Ramos (cell line): Measurements from ENCODE around the gene SLC29A4.
"Not testable (repeated sequence)": the region's sequence is repeated elsewhere in the genome, so short reads cannot be mapped to it uniquely, and the experiment has no call there.

ENCODE experiments used
- in situ Hi-C: fragments of 300-500 bp; cut with MboI; formaldehyde crosslinking; loops from one replicate; pipeline ENCODE4 v1.14.3; 2022; ENCODE audit warnings: low sequenced_read_pairs; ENCODE audit not compliant: unreplicated experiment

Gene SLC29A4, protein sequence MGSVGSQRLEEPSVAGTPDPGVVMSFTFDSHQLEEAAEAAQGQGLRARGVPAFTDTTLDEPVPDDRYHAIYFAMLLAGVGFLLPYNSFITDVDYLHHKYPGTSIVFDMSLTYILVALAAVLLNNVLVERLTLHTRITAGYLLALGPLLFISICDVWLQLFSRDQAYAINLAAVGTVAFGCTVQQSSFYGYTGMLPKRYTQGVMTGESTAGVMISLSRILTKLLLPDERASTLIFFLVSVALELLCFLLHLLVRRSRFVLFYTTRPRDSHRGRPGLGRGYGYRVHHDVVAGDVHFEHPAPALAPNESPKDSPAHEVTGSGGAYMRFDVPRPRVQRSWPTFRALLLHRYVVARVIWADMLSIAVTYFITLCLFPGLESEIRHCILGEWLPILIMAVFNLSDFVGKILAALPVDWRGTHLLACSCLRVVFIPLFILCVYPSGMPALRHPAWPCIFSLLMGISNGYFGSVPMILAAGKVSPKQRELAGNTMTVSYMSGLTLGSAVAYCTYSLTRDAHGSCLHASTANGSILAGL

DNA sequence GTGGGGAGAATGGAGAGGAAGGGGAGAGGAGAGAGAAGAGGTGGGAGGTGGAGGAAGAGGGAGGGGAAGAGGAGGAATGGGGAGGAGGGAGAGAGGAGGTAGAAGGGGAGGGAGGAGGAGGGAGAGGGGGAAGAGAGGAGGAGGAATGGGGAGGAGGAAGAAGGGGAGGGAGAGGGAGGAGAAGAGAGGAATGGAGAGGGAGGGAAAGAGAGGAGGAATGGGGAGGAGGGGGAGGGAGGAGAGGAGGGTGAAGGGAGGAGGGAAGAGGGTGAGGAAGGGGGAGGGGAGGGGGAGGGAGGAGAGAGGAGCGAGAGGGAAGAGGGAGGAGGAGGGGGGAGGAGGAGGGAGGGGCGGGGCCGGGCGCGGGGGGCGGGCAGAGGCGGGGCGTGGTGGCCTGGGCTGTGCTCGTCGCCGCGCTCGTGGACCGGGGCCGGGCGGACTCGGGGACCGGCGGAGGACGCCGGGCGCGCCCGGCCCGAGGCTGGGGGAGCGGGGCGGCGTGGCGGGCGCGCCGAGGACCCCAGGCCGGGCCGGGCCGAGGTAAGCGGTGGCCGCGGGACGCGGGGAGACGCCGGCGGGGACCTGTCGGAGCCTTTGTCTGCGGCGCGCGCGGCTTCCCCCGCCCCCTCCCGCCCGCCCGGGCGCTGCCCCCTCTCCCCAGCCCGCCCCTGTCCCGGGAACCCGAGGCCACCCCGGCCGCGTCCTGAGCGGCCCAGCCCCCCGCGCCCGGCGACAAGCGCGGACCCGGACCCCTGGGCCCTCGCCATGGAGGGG is at the start of gene SLC29A4:
Gene SLC29A4, plus strand, starts transcription at position 401 of the 774 bp plus-strand sequence. CDS start 4,874 bp downstream, outside the sequence.
- in situ Hi-C loops, result loop anchor here (10.0 kb wide), 1 partner anchor 138 kb away; no protein-coding TSS in a partner anchor

DNA sequence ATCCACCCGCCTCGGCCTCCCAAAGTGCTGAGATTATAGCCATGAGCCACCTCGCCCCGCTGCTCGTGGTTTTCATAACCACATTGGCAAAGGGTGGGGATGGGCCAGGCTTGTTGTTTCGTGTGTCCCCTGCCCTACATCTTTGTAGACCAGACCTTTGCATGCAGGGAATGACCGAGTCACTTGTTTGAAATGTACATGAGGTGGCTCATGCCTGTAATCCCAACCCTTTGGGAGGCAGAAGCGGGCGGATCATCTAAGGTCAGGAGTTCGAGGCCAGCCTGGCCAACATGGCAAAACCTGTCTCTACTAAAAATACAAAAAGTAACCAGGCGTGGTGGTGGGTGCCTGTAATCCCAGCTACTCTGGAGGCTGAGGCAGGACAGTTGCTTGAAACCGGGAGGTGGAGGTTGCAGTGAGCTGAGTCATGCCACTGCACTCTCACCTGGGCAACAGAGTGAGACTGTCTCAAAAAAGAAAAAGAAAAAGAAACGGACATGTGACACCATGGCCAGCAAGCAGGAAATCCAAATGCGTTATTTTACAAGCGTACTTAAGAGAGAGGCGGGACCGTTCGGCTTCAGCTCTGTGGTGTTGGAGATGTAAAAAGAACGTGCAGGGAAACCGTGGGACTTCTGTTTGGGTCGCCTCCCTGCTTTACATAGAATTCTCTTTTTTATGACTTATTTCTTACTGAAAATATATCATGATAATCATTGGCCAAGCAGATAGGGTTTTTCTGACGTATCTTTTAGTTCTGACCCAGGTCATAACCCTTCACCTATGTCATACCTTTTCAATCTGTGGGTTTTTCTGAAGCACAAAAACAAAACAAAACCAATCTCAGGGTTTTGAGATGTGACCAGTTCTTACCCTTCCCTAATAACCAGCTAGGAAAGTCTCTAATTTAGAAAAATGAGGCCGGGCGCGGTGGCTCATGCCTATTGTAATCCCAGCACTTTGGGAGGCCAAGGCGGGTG is 47.6 kb upstream of the SLC29A4 start:
- in situ Hi-C loops, result no loop called here

DNA sequence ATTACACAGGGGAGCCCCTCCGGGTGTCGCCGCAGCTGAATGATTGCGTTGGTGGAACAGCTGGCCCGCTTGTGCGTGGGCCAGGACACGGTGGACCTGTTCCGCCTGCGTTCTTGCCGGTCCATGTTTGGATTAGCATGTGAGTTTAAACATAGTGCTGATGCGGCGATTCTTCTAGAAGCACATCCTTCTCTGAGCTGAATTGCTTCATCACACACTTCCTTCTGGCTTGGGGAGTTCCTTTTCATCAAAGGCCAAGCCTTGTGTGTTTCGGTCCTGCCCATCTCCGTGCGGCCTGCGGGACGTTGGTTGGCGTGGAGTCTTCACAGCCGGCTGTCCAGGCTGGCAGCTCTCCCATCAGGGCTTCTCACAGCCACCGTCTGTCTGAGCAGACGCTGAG is 45.5 kb upstream of the SLC29A4 start:
- in situ Hi-C loops, result no loop called here

DNA sequence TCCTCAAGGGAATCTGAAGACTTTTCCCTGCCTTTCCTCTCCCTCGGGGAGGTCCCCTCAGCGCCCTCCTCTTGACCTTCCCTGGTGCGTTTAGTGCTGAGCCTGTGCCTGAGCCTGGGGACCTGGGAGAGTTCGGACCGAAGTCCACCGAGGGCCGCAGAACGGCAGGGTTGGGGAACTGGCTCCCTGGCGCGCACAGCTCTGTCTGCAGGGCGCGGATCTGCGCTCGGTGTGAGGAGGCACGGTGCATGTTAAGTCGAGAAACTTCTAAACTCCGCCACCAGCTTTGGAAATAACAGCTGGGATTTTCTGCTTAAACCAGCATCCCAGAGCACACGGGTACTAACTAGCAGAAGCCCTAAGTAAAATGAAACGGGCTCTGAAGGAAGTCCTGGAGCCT is 44.2 kb upstream of the SLC29A4 start:
- in situ Hi-C loops, result no loop called here

DNA sequence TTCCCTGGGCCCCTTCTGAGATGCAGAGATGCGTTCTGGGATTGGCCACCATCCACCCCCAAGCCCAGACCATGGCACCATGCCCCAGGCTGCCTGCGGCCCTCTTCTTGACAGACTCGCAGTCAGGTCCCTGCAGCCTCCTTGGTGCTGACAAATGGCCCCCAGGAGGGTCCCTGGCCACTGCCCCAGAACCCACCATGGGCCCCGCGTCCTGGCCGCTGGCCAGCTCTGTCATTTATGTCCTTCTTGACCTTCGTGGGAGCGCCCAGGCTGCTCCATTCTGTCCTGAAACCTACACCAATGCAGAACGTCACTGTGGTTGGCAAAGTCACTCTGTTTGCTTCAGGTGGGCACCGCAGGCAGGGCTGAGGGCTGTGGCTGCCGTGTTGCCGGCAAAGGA is 39.5 kb upstream of the SLC29A4 start:
- in situ Hi-C loops, result no loop called here

DNA sequence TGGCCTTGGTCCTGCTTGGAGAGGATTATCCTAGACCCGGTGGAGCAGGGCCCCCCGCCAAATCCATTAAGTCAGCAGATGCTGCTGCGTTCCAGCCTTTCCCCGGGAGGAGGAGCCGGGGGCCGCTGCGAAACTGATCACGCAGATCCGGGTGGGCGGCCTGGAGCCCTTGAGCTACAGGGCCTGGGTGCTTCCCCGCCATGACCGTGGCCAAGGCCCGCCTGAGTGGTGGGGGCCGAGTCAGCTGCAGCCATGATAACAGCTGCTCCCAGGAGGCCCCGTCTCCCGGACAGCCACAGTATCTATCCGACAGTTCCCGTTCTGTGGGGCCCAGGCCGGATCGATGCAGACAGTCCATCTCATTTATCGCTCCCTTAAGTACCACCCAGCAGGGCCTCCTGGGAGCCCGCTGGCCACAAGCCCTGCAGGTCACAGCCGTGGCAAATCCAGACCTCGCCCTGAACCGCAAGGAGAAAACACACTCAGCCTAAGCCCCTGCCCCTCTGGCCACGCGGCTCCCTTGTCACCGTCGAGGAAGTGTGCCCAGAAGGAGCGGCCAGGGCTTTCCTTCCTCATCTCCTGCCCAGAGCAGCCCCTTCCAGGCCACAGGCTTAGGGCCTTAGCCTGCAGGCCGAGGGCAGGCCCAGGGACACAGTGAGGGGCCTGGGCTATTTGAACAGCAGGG is 34.4 kb upstream of the SLC29A4 start:
- in situ Hi-C loops, result no loop called here

DNA sequence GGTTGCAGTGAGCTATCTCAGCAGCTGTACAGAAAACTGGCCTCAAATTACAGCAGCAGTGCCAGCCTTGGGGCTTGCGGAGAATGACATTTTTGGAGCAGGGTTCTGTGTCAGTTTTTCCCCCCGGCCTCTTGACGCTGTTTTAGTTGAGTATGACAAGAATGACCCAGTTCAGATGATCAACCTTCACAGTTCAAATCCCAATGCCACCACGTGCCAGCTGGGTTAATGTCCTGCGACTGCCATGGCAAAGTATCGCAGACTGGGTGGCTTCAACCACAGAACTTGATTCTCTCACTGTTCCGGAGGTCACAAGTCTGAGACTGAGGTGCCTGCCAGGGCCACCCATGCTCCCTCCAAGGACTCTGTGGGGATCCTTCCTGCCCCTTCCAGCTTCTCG is 32.0 kb upstream of the SLC29A4 start:
- in situ Hi-C loops, result not testable (repeated sequence)

DNA sequence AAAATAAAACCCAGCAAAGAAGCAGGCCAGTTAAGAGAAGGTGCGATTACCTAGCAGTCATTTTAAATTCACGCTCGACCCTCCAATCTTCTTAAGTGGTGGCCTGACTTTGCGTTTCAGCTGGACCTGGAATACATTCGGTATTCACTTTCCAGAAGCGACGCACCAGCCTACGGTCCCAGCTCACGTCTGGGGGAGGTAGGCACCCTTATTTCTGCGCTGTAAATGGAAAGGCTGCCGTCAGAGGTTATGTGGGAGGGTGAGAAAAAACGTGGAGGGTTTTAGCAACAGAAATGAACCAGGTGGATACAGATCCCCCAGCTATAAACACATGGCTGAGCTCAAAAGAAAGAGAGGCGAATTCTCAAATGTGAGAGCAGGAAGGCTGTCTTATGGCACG is 29.2 kb upstream of the SLC29A4 start:
- in situ Hi-C loops, result not testable (repeated sequence)

DNA sequence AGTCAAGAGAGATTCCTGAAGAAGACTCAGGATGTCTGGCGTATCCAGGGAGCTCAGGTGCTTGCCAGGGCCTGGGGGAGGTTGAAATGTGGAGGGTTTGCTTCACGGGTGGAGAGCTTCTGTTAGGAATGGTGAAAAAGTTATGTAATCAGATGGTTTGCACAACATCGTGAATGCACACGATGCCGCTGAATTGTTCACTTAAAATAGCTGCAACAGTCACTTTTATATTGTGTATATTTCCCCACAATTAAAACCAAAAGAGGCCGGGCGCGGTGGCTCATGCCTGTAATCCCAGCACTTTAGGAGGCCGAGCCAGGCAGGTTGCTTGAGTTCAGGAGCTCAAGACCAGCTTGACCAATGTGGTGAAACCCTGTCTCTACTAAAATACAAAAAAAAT is 28.4 kb upstream of the SLC29A4 start:
- in situ Hi-C loops, result not testable (repeated sequence)

DNA sequence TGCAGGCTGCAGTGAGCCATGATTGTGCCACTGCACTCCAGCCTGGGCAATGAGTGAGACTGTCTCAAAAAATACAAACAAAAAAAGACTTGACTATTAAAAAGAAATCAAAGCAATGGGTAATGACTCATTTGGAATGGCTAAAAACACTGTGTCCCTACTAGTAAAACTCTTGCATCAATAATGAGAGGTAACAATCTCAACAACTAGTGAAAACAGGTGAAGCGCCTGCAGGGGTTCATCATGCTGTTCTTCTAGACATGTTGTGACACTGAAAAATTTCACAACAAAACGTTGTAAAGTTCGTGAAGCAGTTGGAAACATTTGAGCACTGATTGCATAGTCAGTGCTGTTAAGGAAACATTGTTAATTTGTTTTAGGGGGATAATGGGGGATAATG is 26.9 kb upstream of the SLC29A4 start:
- in situ Hi-C loops, result no loop called here

DNA sequence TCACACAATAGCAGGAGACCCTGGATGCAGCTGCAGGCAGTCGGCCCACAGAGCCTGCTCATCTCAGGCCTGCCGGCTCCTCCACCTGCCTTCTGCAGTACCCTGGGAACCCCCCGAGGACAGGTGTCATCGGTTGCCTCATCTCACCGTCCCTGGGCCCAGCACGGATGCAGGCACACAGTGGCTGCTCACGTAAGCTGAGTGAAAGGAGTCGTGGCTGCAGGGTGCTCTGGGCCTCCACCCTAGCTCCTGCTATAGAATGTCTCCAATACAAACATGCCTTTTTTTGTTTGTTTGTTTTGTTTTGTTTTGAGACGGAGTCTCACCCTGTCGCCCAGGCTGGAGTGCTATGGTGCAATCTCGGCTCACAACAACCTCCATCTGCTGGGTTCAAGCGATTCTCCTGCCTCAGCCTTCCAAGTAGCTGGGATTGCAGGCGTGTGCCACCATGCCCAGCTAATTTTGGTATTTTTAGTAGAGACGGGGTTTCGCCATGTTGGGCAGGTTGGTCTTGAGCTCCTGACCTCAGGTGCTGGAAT is 22.1 kb upstream of the SLC29A4 start:
- in situ Hi-C loops, result not testable (repeated sequence)

DNA sequence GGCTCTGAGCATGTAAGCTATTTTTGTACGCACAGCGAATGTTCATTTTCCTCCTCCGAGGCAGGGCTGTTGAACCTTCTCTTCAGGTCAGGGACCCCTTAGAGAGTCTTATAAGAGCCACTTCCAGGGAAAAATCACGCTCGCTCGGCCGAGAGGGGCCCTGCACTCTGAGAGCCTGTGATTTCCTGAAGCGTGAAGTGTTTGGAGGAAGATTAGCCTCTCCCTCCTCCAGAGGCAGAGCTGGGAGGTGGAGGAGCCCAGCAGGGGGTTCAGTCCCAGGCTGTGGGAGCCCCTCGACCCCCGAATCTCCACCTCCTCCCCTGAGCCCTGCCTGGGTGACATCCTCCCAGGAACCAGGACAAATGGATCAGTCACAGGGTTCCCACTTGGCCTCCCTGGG is 19.7 kb upstream of the SLC29A4 start:
- in situ Hi-C loops, result not testable (repeated sequence)

DNA sequence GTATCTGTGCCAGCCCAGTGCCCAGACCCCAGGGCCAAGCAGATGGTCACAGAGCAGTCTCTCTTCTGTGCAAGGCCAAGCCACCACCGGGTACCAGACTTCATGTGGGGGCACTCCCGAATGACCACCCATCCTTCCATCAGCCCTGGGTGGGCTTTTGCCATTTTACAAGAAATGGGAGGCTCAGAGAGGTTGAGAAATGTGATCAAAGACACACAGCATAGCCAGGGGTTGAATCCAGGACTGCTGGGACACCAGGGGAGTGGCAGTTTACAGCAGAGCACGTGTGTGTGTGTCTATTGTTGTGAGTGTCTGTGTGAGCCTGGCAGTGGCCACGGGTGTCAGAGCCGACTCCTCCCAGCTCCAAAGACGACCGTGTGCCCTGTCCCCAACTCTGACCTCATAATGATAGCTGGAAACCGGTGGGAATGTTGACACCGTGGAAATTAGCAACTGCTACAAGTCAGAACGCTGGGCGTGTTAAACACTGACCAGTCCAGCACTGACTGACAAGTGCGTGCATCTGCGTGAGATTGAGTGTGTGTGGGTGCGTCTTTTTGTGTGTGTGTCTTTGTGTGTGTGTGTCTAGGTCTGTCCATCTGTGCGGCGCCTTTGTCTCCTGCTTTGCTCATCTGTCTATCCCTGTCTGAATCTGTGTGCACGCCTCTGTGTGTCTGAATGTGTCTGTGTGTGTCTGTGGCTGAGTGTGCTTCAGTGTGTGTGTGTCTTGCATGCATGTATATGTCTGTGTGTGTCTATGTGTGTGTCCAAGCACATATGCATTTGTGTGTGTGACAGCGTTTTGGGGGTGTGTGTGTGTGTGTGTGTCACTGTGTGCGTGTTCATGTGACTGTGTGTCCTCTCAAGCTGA is 17.2 kb upstream of the SLC29A4 start:
- in situ Hi-C loops, result no loop called here

DNA sequence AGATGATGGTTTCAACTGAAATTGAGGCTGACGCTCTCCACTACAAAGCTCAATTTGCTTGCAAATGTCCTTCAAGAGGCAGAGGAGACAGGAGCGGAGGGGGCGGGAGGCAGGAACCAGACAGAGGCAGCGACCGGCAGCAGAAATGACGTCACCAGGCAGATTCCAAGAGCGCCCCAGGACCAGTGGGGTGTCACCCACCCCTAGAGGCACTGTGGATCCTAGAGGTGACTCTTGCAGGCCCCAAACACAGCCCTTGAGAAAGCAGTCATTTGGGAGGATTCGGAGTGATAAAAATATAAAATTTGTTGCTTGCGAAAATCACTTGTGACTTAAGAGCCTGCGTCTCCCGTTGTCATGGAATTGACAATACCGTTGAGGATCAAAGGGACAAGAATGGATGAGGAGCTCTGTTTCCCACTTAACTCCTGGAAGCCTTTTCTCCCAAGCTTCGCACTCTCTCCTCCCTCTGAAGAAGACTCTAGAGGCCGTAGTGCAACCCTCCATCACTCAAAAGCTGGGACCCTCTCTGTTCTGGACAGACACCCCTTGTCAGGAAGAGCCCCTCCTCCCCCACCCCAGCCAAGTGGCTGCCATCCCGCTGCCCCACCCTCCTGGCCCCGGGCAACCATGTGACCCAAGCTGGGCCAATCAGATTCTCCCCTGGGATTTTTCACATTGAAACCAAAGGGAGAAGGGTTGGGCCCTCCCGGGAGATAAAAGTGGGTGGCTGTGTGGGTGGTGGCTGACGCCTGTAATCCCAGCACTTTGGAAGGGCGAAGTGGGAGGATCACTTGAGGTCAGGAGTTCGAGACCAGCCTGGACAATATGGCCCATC is 16.3 kb upstream of the SLC29A4 start:
- in situ Hi-C loops, result no loop called here

DNA sequence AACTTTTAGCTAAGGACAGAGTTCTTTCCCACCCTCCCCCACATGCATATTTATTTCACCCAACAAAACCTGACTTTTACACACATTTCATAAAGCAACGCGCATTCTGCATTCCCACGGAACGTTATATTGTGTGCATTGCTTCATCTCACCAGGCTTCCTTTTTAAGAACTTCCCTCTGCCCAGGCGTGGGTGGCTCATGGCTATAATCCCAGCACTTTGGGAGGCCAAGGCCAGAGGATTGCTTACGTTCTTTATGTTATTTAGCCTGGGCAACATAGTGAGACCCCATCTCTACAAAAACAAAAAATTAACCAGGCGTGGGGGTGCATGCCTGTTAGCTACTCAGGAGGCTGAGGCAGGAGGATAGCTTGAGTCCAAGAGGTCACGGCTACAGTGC is 14.9 kb upstream of the SLC29A4 start:
- in situ Hi-C loops, result not testable (repeated sequence)

DNA sequence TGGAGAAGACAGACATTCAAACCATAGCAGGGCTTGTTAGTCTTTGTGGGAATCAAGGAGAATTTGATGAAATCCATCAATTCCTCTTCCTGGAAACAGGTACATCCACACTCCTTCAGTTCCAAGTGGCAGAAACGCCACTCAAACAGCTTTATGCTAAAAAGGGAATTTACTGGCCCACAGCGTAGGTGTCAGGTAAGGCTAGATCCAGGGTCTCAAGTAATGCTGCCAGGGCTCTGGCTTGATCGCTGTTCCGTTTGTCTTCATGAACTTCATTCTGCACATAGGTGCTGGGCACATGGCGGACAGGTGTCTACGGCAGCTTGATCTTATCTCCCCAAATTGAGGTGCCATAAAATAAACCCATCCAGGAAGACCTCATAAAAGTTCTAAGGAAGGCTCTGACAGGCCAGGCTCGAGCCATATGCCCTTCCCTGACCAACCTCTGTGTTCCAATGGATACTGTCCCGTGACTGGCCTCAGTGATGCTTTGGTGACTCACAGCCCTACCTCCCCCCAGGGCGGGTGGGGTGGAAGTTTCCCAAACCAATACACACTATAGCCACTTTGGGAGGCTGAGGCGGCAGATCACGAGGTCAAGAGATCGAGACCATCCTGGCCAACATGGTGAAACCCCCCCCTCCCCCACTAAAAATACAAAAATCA is 12.6 kb upstream of the SLC29A4 start:
- in situ Hi-C loops, result not testable (repeated sequence)

DNA sequence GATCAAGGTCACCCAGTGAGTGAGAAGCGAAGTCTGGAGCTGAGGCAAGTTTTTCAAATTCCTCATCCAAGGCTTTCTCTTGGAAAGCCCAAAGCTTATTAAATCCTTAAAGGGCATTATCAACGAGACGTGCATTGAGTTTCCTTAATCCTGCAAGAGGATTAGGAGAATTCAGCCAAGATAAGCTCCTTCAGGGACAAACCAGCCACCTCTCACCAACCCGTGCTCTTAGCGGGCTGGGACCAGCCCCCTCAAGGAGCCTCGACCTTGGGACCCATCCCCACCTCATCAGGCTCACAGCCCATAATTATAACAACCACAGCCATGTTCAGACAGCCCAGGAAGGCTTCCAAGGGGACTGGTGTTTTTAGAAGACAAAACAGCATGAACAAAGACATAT is 12.0 kb upstream of the SLC29A4 start:
- in situ Hi-C loops, result no loop called here
